BJ (cell line): ENCODE results near the gene NUAK1. TPM values are rescaled to one million over a fixed set of nuclear protein-coding genes. Genes with fewer than 3 reads are reported as not detected.

Source experiments
- CTCF ChIA-PET: fragments of 350-600 bp; formaldehyde crosslinking; extraction: SDS; loops from one replicate; lab custom pipeline; 2021; ENCODE audit warnings: antibody characterized with exemption, inconsistent platforms; lab: Yijun Ruan, JAX
- POLR2A ChIA-PET: fragments of 300-600 bp; sonication (Branson Sonifier 250); formaldehyde crosslinking; extraction: SDS; loops from one replicate; lab custom pipeline; 2021; ENCODE audit warnings: antibody characterized with exemption; lab: Charles Lee
- DNase-seq: peaks from one replicate; pipeline ENCODE4 v3.0.0-alpha.2; 2011; ENCODE audit warnings: low read depth
- H3K27me3 ChIP-seq: 2 replicates; pipeline ENCODE4 v1.6.0; 2011; ENCODE audit warnings: low read length; ENCODE audit not compliant: control insufficient read depth, insufficient read depth
- H3K36me3 ChIP-seq: 2 replicates; pipeline ENCODE4 v1.5.1; 2011; ENCODE audit warnings: low read length; ENCODE audit not compliant: control insufficient read depth, insufficient read depth
- H3K4me3 ChIP-seq: 2 replicates; pipeline ENCODE4 v1.5.1; 2011; ENCODE audit warnings: low read depth, mild to moderate bottlenecking, control low read depth, low read length
- polyA plus RNA-seq: library from polyadenylated mRNA; depleted of rRNA; stranded (reverse); fragments of >200 nt; gene quantifications from 2 replicates; pipeline ENCODE4 v1.2.3, GENCODE V29; 2011
- TF ChIP-seq, protein P1 (sequence below): IDR thresholded peaks from 2 replicates; pipeline ENCODE4 v1.5.1; 2011; ENCODE audit warnings: low read depth, mild to moderate bottlenecking, control low read depth, inconsistent platforms, low read length, moderate library complexity; ENCODE audit not compliant: insufficient read depth

NUAK1 gene
- polyA plus RNA-seq, 1 experiment: 37.0 TPM

DNA sequence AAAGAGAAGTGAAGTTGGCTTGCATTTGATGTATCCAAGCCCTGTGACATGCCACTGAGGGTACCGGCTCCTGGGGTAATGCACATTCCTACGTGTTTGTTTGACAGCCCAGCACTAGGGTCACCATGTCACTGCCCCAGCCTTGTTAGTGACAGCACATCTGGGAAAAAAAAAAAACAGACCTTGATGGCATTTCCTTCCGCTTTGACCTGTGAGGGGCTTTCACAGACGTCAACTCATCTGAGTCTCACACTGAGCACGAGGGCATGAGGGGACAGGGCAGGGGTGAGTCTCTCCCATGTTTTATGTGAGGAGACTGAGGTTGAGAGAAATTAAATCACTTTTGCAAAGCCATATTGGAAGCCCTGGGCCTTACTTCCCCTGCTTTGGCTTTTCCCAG, 111.5 kb downstream of the NUAK1 start:
- H3K4me3 ChIP-seq: no peak overlapping the region
- no peak for DNase-seq
- TF ChIP-seq, protein P1, sequence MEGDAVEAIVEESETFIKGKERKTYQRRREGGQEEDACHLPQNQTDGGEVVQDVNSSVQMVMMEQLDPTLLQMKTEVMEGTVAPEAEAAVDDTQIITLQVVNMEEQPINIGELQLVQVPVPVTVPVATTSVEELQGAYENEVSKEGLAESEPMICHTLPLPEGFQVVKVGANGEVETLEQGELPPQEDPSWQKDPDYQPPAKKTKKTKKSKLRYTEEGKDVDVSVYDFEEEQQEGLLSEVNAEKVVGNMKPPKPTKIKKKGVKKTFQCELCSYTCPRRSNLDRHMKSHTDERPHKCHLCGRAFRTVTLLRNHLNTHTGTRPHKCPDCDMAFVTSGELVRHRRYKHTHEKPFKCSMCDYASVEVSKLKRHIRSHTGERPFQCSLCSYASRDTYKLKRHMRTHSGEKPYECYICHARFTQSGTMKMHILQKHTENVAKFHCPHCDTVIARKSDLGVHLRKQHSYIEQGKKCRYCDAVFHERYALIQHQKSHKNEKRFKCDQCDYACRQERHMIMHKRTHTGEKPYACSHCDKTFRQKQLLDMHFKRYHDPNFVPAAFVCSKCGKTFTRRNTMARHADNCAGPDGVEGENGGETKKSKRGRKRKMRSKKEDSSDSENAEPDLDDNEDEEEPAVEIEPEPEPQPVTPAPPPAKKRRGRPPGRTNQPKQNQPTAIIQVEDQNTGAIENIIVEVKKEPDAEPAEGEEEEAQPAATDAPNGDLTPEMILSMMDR: no peak
- H3K36me3 ChIP-seq: no peaks in the 10 kb centered on the region
- POLR2A ChIA-PET: no interaction called here
- CTCF ChIA-PET: no interaction called here
- no peaks in the 10 kb centered on the region for H3K27me3 ChIP-seq

DNA sequence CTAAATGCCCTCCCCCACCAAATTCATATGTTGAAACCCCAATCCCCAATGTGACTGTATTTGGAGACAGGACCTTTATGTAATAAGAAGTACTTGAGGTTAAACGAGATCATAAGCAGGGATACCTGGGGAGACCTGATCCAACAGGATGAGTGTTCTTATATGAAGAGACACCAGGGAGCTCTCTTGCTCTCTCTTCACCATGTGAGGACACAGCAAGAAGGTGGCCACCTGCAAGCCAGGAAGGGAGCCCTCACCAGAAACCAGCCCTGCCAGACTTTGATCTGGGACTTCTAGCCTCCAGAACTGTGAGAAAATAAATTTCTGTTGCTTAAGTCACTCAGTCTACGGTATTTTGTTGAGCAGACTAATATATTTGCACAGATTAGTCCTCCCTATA, 113.6 kb downstream of the NUAK1 start:
- POLR2A ChIA-PET: no interaction called here
- CTCF ChIA-PET: no interaction called here
- DNase-seq: no peak

DNA sequence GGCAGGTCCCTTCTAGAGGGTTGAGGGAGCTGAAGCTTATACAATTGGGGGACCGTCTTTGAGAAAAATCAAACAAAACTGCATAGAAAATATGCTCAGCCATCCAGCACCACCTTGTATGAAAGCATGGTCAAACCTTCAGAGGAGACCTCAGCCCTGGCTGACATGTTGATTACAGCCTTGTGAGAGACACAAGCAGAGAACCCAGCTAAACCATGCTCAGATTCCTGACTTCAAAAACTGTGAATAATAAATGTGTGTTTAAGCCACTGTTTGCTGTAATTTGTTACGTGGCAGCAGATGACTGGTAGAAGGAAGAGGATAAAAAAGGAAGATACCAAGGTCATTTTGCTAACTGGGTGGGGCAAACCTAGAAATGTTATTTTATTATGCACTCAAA, 115.7 kb downstream of the NUAK1 start:
- TF ChIP-seq, protein P1: no peak
- POLR2A ChIA-PET: no interaction called here
- no peak for DNase-seq
- Histone ChIP-seq H3K4me3 (no peak overlapping the region), H3K36me3 (no peaks in the 10 kb centered on the region), H3K27me3 (no peaks in the 10 kb centered on the region)
- CTCF ChIA-PET: no interaction called here

More for the DNA sequence above, 113.6 kb downstream of the NUAK1 start:
- Histone ChIP-seq H3K27me3 (no peaks in the 10 kb centered on the region), H3K36me3 (no peaks in the 10 kb centered on the region), H3K4me3 (no peak overlapping the region)
- TF ChIP-seq, protein P1: no peak

DNA sequence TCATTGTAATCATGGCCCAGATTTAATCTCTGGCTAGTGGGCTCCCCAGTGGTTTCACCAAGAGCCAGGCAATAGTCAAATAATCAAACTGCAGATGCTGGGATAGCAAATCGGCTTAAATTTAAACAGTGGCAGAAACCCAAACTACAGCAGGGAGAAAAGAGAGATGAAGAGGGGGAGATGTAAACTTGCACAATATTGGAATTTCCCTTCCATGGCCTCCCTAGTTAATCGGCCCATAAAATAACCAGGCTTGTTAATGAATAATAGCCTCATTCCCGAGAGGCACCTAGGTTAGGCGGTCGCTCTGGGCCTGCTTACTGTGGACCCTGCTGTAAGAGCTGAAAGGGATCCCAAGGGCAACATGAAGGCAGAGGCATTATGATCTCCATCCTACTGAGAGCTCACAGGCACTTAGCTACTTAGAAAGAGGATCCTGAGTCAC, 116.2 kb downstream of the NUAK1 start:
- Histone ChIP-seq H3K36me3 (no peaks in the 10 kb centered on the region), H3K4me3 (no peak overlapping the region), H3K27me3 (no peaks in the 10 kb centered on the region)
- DNase-seq: no peak
- ChIA-PET POLR2A (no interaction called here), CTCF (interaction anchor here (2.5 kb wide), 1 partner anchor 7 kb away, joined by 8 read pairs; no protein-coding TSS in a partner anchor)
- TF ChIP-seq, protein P1: no peak

DNA sequence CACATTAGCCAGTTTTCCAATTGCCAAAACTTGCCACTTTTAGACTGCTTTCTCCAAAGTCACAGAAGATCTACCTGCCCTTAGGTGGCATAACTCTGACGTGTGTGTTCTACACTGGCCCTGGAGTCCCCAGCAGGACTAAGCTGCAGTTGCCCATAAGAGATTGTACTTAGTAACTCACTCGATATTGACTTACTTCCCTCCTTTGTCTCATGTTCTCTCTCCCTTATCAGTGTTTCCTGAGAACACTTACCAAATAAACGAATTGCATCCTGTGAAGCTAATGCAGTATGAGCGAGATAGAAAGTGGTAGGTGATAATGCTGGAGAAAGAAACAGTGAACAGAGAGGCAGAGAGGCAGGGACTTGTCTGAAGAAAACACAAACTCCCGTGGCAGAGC, 117.2 kb downstream of the NUAK1 start:
- Histone ChIP-seq H3K27me3 (no peaks in the 10 kb centered on the region), H3K36me3 (no peaks in the 10 kb centered on the region), H3K4me3 (no peak overlapping the region)
- no peak for DNase-seq
- TF ChIP-seq, protein P1: no peak
- POLR2A ChIA-PET: no interaction called here
- CTCF ChIA-PET: interaction anchor here (0.7 to 2.5 kb wide), 2 partner anchors 8 kb away, joined by 3 to 8 read pairs; no protein-coding TSS in a partner anchor
